ENCODE data around the gene PPP1R9A.
"Not testable (repeated sequence)": the region's sequence is repeated elsewhere in the genome, so short reads cannot be mapped to it uniquely, and the experiment has no call there.

PPP1R9A gene

DNA sequence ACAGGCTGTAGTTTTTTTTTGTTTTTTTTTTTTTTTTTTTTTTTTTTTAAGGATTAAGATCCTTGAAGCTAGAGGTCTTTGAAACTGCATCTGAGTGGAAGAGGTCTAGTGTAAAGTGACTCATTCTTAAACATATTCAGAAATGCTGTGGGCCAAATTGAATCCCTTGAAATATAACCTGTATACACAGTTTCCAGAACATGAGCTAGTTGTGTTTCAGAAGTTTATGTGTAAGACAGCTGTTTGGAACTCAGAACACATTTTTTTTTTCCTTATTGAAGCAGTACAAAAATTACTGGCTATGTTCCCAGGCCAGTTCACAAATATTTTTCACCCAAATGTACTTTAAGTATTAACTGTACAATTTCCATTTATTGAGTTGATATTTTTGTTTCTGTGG lies 67.9 kb downstream of the PPP1R9A start:
- DNase-seq (ENCODE audit: low spot score): no peak

DNA sequence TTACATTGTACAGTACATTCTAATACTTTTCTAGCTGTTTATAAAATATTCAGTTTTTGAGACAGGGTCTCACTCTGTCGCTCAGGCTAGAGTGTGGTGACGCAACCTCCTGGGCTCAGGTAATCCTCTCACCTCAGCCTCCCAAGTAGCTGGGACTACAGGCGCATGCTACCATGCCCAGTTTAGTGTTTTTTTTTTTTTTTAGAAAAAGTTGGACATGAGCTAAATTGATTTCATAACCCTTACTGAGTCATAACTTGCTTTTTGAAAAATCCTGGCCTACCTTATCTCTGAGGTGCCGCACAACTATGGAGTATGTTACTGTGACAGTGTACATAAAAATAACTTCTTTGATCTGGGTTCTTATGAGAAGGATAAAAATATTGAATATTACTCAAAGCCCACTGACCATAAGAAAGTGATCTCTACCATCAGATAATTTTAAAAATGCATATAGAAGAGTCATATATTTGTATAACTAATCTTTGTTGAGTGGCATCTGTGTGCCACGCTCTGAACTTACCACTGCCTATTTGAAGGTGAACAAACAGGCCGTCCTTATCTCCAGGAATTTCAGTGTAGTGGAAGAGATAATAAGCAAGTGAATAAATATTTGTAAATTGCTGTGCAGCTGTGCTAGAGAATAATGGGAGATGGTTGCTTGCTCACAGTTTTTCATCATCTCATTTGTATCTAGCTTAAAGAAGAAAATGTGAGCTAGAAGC lies 73.2 kb downstream of the PPP1R9A start:
- DNase-seq (ENCODE audit: low spot score): no peak

DNA sequence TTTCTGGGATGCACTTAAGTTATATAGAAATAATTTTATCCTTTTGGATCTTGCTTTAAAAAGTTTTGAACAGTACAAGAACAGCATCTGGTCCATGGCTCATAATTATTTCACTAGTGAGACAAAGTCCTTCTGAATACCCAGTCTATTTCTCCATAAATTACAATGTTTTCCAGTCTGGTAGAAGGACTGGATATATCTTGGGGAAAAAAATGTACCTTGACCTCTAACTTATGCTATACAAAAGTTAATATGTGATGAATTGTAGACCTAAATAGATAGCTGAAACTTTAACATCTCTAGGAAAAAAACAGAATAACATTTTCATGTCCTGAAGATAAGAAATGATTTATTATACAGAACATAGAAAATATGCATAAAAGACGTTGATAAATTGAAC lies 88.5 kb downstream of the PPP1R9A start:
- no peak for DNase-seq (ENCODE audit: low spot score)

DNA sequence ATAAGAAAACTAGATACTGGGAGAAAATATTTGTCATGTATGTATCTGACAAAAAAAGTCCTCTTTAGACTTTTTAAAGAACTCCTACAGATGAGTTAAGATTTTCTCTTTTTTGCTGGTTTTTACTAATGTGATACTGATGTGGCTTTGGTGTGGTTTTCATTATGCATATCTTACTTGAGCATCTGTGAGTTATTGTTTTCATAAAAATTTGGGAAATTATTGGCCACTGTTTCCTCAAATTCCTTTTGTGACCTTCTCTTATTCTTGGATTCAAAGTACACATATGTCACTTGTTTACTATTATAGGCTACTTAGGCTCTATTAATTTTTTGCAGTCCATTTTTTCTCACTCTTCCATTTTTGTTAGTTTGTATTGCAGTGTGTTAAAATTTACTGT lies 89.0 kb downstream of the PPP1R9A start:
- no peak for DNase-seq (ENCODE audit: low spot score)

DNA sequence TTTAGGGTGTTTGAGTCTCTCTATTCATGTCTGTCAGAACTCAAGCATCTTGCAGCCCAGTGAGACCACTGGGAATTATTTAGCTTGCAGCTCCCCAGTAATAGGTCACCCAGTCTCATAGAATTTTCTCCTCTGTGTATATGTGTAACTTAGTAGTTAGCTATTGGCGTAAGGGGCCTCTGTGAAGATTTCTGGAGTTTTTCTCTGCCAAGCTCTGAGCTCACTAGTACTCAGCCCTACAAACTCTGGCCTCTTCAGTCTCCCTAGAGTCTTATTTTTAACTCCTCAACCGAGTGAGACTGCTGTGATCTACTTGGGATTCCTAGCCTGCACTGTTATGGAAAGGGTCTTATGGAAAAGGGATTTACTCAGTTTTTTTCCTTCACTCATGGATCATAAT lies 90.2 kb downstream of the PPP1R9A start:
- DNase-seq (ENCODE audit: low spot score): no peak

DNA sequence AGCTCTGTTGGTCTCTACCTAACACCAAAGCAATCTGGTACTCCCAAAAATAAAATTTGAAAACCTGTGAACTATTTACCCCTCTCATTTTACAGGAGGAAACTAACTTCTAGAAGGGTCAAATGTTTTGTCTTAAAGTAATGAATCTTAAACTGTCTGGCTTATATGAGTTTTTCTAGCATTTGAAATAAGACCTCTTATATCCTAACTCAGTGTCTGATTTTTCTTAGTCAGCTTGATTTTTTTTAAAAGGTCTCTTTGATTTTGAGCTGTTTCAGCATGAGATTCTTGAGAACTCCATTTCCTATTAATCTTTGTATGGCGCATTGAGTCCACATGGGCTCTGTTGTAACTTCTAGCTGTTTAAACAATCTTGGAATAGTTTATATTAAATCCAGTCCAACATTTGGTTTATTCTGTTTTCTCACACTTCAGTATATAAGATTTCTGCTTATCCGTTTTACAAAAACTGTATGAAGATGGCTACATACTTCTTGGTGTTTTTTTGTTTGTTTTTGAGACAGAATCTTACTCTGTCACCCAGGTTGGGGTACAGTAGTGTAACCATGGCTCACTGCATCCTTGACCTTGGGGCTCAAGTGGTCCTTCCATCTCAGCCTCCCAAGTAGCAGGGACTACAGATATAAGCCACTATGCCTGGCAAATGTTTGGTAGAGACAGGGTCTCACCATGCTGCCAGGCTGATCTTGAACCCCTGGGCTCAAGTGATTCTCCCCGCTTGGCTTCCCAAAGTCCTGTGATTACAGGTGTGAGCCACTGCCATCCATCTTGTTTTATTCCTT lies 91.1 kb downstream of the PPP1R9A start:
- DNase-seq (ENCODE audit: low spot score): no peak

DNA sequence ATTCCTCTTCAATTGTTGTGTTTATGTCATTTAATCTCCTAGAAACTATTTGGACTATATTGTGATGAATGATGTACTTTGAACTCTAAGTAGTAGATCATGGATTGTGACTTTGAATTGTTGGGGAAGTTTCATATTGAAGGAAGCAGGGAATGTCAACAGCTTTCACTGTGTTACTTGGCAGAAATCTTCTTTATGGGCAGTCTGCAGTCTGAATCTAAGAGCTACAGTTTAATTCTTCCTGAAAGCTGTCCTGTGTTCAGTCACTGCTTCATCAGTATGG lies 91.6 kb downstream of the PPP1R9A start:
- DNase-seq (ENCODE audit: low spot score): no peak

DNA sequence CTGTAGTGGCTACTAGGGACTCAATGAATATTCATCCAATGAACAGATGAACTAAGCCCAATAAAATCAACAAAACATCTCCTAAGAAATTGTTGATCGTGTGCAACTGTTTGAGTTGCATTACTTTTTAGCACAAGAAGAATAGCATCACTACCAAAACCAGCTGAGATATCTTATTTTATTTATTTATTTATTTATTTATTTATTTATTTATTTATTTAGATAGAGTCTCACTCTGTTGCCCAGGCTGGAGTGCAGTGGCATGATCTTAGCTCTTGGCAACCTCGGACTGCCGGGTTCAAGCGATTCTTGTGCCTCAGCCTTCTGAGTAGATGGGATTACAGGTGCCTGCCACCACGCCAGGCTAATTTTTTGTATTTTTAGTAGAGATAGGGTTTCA lies 92.2 kb downstream of the PPP1R9A start:
- not testable (repeated sequence) for DNase-seq (ENCODE audit: low spot score)

DNA sequence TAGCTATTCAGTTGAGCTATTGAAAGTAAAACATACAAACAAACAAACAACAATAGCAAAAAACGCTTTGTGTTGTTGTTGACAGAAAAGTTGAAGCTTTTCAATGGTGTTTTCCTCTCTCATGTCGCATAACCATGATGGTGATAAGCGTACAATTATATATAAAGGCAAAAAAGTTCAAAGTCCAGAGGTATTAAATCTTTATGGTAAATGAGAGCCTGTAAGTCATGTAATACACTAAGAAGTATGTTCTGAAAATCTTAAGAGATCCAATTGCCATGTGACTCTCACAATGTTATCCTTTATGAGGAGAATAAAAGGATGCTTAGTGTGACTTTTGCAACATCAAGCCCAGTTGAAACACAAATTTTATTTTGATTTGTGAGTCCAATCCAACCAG lies 93.9 kb downstream of the PPP1R9A start:
- DNase-seq (ENCODE audit: low spot score): no peak

DNA sequence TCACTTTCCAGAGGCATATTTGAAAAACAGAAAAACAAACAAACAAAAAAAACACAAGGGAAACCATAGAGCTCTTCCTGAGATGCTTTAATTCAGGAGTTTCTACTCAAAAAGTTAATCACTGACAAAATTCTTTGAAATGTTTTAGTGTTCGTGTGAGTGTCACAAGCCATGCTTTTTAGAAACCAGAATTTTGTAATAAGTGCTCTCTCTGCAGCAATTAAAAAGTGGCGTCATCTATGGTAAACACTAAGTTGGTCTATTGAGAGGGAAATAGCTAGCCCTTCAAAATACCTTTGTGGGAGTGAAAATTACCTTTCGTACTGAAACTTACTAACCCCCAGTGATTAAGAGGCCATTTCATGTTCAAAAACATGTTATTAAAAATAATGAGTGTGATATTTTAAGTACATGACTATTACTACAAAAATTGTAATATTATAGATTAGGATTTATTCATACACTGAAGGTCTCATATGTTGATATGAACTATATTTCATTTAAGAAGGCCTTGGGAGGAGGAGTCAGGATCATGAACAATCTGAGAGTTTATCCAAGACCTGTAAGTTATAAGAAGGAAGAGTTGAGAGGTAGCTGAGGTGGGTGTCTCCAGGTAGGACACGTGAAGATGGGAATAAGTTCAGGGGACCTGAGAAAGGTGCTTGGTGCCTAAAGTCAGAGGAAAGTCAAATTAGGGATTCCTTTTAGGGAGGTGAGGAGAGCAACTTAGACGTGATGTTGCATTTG lies 94.6 kb downstream of the PPP1R9A start:
- no peak for DNase-seq (ENCODE audit: low spot score)

DNA sequence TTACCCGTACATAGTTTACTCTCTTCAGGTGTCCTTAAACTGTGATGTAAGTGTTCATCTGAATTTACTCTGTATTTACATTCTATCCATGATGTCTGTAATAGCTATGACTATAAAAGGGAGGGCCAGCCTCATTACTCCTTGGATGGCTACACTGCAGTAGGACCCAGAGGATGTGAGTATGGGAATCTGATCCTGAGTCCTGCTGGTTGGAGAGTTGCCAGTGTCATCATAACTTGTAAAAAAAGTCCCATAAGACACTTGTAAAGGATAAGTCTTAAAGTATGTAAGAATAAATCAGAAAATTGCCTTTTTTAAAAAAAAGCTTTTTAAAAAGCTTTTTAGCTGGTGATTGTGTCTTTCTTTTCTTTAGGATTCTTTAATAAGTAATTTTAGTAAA lies 95.4 kb downstream of the PPP1R9A start:
- DNase-seq (ENCODE audit: low spot score): no peak

DNA sequence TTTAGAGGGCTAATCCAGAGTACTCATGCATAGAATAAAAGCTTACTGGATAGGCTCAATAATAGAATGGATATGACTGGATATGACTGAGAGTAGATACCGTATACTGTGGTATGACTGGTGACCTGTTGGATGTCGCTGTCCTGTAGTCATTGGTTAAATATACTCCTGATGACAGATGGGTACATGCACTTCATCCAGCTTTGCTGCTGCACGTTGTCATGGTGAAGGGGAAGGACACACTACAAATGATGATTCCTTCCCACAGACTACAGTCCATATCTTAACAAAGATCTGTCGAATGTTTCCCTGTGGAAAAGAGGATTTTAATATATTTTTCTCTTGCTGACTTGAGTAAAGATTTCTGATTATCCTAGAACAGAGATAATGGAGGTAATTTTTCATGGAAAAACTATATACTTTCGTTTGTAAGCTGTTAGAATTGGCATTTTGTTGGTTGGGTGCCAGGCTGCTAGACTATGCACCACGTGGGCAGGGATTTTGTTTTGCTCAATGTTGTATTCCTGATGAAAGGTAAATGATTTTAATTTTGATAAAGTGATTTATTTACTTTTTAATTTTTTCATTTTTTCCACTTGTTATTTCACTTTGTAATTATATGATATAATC lies 97.3 kb downstream of the PPP1R9A start:
- DNase-seq (ENCODE audit: low spot score): no peak

DNA sequence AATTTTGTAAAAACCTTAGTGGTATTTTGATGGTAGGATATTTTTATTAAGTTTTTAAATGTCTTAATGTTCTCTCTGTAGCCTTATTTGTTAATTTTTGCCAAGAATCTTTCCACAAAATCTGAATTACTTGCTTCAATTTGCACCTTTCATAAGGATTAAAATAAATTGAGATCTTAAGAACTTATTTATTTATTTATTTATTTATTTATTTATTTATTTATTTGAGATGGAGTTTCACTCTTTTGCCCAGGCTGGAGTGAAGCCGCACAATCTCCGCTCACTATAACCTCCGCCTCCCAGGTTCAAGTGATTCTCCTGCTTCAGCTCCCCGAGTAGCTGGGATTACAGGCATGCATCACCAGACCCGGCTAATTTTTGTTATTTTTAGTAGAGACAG lies 98.6 kb downstream of the PPP1R9A start:
- DNase-seq (ENCODE audit: low spot score): no peak

DNA sequence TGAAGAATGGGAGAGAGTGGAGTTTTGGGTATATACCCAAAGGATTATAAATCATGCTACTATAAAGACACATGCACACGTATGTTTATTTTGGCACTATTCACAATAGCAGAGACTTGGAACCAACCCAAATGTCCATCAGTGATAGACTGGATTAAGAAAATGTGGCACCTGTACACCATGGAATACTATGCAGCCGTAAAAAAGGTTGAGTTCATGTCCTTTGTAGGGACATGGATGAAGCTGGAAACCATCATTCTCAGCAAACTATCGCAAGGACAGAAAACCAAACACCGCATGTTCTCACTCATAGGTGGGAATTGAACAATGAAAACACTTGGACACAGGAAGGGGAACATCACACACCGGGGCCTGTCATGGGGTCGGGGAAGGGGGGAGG lies 101.4 kb downstream of the PPP1R9A start:
- DNase-seq (ENCODE audit: low spot score): not testable (repeated sequence)

DNA sequence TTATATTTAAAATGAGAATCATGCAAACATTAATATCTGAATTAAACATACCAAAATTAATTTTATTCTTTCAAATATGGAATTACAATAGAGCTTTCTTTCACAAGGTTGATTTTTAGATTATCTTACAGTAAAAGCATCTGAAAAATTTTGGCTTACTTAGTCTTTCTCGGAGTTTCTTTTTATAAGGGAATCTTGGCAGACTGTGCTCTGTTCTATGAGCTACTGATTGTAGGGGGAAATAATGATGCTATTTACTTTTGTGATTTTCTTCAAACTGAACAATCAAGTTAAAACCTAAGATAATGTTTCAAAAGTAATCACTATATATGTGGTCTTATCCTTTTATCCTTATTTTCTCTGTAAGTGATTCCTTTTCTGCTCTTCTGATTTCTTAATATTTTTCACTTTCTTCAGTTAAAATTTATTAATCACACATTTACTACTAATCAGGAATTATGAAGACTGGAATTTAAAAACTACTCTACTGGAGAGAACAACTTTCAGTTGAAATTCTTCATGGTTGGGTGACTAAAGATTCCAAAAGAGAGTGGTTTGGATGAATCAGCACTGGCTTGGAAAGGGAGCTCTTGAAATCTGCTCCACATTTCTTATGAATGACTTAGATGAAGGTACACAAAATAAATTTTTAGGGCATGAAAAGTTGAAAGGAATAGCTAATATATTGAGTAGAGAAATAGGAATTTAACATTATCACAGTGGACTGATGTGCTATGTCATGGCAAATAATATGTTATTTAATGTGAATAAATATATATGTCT lies 103.9 kb downstream of the PPP1R9A start:
- DNase-seq (ENCODE audit: low spot score): no peak

DNA sequence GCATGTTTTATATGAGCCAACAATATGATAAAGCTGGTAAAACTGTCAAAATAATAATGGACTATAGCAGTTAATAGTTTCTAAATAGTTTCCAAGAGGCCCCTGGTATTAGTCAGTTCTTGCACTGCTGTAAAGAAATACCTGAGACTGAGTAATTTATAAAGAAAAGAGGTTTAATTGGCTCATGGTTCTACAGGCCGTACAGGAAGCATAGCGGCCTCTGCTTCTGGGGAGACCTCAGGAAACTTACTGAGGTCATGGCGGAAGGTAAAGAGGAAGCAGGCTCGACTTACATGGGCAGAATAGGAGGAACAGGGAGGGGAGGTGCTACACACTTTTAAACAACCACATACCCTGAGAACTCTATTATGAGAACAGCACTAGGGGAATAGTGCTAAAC lies 104.6 kb downstream of the PPP1R9A start:
- no peak for DNase-seq (ENCODE audit: low spot score)

DNA sequence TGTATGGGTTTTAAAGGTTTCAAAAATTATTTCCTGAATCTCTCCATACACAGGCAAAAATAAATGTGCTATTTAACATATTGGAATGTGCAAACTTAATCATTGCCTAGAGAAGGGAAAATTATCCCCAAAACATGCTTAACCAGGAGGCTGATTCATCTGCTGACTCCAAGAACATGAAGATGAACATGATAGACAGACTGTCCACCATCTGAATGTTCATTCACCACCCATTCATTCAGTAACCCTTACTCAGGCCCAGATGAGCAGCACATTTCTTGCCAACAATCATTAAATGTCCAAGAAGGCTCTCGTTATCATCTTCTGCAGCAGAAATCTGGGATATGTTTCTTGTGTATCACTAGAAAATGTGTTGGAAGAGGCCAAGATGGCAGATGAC lies 110.6 kb downstream of the PPP1R9A start:
- DNase-seq (ENCODE audit: low spot score): no peak

DNA sequence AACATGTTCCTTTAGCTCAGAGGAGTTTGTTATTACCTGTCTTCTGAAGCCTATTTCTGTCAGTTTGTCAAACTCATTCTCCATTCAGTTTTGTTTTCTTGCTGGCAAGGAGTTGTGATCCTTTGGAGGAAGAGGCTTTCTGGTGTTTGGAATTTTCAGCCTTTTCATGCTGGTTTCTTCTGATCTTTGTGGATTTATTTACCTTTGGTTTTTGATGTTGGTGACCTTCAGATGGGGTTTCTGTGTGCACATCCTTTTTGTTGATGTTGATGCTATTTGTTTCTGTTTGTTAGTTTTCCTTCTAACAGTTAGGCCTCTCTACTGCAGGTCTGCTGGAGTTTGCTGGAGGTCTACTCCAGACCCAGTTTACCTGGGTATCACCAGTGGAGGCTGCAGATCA lies 118.6 kb downstream of the PPP1R9A start:
- no peak for DNase-seq (ENCODE audit: low spot score)

DNA sequence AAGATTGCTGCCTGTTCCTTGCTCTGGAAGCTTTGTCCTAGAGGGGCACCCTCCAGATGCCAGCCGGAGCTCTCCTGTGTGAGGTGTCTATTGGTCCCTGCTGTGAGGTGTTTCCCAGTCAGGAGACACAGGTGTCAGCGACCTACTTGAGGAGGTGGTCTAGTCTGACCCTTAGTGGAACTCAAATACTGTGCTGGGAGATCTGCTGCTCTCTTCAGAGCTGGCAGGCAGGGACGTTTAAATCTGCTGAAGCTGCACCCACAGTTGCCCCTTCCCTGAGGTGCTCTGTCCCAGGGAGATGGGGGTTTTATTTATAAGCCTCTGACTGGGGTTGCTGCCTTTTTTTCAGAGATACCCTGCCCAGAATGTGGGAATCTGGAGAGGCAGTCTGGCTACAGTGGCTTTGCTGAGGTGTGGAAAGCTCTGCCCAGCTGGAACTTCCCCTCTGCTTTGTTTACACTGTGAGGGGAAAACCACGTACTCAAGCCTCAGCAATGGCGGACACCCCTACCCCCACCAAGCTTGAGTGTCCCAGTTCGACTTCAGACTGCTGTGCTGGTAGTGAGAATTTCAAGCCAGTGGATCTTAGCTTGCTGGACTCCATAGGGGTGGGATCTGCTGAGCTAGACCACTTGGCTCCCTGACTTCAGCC lies 119.2 kb downstream of the PPP1R9A start:
- no peak for DNase-seq (ENCODE audit: low spot score)

DNA sequence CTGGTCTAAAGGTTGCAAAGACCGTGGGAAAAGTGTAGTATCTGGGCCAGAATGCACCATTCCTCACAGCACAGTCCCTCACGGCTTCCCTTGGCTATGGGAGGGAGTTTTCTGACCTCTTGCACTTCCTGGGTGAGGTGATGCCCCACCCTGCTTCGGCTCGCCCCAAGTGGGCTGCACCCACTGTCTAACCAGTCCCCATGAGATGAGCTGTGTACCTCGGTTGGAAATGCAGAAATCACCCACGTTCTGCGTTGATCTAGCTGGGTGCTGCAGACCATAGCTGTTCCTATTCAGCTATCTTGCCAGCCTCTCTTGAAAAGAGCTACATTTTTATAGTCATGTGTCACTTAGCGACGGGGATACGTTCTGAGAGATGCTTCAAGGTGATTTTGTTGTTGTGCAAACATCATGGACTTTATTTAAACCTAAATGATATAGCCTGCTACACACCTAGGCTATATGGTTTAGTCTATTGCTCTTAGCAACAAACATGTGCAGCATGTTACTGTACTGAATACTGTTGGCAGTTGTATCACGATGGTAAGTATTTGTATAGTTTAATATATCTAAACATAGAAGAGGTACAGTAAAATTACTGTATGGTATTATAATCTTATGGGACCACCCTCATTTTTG lies 120.0 kb downstream of the PPP1R9A start:
- no peak for DNase-seq (ENCODE audit: low spot score)

DNA sequence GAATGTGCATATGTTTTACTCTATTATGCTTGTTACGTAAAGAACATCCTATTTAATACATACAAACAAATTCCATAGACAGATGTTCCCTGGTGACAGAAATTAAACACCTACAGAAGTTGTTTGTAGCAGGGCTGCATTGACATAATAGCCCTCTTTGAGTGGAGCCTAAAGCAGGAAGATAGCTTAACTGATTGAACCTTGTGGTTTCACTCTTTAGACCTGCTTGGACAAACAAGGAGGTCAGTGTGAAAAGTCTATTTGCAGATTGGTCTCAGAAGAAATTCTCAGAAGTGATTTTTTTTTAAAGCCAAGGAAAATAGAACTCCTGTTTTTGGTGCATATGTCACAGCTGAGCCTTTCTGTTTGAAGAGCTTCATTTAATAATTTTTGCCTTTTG lies 121.3 kb downstream of the PPP1R9A start:
- DNase-seq (ENCODE audit: low spot score): no peak
